Prostate gland (tissue), 2 donors: ENCODE results near the gene MRPL50.

Experiments used
- CTCF ChIP-seq, 4 experiments: fragments of 200-600 bp in 2 of 4; fragments of 450-650 bp in 2 of 4; sonication (generic) in 2 of 4; IDR thresholded peaks; 1 replicate in 3 of 4; 2 replicates in 1 of 4; pipeline ENCODE4 v1.5.1; 2016 to 2019; ENCODE audit warnings: antibody characterized with exemption in 4 of 4, mild to moderate bottlenecking in 2 of 4, moderate library complexity in 2 of 4
- POLR2A ChIP-seq: fragments of 450-650 bp; IDR thresholded peaks from one replicate; pipeline ENCODE4 v1.6.1; 2016; ENCODE audit warnings: antibody characterized with exemption, mild to moderate bottlenecking

DNA sequence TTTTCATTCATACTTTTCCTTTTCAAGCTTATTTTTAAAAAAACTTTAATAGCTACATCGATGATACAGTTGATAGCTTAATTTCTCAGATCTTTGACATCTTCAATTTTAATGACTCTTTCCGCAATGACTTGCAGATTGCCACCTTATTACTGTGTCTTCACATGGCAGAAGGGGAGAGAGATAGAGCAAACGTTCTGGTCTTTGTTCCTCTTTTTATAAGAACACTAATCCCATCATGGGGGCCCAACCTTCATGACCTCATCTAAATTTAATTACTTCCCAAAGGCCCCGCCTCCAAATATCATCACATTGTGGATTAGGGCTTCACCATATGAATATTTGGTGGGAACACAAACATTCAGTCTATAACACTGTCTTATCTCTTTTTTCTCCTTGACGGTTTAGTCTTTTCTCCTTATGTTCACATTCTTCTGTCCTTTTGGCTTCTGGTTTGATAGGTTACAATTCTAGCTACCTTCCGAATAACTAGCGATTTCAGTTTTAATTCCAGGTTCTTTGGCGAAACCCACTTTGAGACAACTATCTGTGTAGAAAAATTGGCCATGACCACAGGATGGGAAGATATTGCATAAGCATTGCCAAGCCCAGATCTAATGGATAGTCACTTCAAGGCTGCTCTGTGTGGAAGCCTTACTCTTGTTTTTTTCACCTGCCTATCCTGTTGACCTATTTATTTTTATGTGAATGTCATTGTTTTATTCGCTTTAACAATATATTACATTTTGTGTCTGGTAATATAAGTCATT is 5.3 kb upstream of the MRPL50 start:
- TF ChIP-seq POLR2A (no peak), CTCF (IDR thresholded peaks at IDR 0.05) (no peak)
